SIG-M5 (cell line): ENCODE data around the gene TPM4.
"Not testable (repeated sequence)": the region's sequence is repeated elsewhere in the genome, so short reads cannot be mapped to it uniquely, and the experiment has no call there.

Source experiments
- DNase-seq: peaks from one replicate; lab custom pipeline; 2025; lab: John Stamatoyannopoulos, UW

Gene TPM4

DNA sequence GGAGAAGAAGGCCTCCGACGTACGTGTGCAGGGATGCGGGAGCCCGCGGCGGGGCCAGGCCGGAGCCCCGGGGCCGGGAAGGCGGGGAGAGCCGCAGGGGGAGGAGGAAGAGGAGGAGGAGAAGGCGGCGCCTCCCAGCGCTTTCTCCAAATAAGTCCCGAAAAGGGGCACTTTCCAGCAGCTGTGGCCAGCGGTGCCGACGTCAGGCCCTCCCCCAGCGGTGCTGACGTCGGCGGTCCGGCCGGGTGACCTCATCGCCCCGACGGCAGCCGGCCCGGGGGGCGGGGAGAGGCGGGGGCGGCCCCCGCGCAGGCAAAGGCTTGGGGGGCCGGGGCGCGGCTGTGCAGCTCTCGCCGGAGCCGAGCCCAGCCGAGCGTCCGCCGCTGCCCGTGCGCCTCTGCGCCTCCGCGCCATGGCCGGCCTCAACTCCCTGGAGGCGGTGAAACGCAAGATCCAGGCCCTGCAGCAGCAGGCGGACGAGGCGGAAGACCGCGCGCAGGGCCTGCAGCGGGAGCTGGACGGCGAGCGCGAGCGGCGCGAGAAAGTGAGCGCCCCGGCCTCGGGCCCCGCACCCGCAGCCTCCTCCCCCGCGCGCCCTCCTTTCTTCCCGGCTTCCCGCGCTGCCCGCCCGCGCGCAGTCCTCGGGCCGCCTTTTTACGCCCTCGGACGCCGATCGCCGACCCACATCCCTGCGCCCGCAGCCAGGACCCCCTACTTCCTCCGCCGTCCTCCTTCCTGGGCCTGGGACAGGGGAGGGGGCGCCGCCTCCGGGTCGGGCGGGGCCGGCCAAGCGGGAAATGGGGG, at the start of gene TPM4:
Gene TPM4, plus strand, starts transcription at position 342 of the 804 bp plus-strand sequence. Its CDS starts 71 bp downstream, at position 413.
- DNase-seq = no peak

DNA sequence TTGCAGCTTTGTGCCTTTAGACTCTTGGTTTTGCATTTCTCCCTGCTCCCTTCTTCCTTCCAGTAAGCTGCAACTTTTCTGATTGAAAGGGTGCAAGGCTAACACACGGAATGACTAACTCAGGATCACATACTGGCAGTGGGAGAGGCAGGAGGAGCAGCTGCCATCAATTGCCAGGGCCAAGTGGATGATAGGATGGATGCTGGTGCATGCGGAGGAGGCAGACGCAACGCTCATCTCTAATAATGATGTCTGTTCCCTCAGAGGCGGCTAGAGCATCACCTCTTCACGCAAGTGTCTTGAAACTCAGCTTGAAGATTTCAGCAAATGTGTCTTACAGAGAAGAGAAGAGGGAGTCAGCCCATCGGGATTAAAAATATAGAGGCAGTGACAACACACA, 49.5 kb upstream of the TPM4 start:
- DNase-seq = no peak

- DNase-seq = no peak
Measured at GRCh38 chr19:16027528-16027927, 48.8 kb upstream of the TPM4 start.

- DNase-seq = not testable (repeated sequence)
Measured at GRCh38 chr19:16030155-16030554, 46.1 kb upstream of the TPM4 start.

- DNase-seq = no peak
Measured at GRCh38 chr19:16030964-16031871, 45.1 kb upstream of the TPM4 start.

- DNase-seq = no peak
Measured at GRCh38 chr19:16031872-16032200, 44.5 kb upstream of the TPM4 start.

DNA sequence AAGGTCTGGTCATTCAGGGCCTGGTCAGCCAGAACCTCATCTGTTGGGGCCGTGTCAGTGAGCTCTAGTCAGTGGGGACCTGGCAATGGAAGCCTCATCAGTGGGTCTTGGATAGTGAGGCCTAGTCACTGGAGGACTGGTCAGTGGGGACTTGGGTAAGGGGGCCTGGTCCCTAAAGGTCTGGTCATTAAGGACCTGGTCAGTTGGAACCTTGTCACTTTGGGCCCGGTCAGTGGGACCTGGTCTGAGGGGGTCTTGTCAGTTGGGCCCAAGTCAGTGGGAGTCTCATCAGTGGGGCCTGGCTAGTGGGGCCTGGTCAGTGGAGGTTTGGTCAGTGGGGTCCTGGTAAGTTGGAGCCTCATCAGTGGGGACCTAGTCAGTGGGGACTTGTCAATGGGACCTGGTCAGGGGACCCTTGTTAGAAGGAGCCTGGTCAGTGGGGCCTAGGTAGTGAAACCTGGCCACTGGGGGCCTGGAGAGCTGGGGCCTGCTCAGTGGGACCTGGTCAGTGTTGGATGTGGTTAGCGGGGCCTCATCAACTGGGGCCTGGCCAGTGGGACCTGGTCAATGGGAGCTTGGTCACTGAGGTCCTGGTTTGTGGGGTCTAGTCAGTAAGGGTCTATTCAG, 43.7 kb upstream of the TPM4 start:
- no peak for DNase-seq

DNA sequence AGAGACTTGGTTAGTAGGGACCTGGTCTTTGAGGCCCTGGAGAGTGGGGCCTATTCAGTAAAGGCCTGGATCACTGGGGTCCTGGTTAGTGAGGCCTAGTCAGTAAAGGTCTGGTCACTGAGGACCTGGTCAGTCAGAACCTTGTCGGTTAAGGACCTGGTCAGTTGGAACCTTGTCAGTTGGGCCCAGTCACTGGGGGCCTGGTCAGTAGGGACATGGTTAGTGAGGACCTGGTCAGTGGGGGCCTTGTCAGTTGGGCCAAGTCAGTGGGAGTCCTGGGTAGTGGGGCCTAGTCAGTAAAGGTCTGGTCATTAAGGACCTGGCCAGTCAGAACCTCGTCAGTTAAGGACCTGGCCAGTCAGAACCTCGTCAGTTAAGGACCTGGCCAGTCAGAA, 43.2 kb upstream of the TPM4 start:
- no peak for DNase-seq

- DNase-seq = no peak
Measured at GRCh38 chr19:16033721-16034120, 42.6 kb upstream of the TPM4 start.

DNA sequence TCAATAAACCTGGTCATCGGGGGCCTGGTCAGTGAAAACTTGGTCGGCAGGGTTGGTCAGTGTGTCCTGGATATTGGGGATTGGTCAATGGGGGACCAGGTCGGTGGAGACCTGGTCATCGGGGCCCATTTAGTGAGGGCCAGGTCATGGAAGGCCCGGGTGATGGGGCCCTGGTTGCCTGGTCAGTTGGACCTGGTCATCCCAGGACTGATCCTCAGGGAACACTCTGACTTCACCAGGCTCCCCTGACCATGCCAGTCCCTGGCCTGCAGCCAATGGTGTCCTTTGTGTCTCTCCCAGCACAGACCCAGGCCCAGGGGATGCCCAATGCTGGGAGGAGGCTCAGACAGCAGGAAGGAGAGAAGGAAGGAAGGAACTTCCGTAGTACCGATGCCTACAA, 42.1 kb upstream of the TPM4 start:
- no peak for DNase-seq

DNA sequence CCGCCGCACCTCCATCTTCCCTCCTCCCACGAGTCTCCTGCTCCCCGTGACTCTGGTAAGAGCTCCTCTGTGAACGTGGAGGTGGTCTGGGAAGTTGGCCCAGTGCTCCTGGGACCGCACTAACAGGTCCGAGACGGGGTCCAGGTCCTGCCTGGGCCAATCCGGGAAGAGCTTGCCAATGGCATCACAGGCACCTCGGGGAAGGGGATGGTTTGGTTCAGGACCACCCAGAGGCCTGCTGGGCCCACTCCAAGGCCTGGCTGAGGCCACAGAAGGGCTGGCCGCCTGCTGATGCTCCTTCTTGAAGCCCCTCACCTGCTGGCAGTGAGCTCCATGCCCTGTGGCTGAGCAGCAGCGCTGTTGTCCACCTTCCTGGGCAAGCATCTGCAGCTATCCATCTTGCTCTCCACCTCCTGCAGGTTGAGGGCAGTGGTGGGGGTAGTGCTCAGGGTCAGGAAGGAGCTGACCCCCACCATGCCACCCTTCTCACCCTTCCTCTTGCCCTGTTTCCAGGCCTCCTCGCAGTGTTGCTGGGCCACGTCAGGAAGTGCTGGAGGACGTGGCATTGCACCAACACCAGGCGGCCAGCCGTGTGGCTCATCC, 41.2 kb upstream of the TPM4 start:
- DNase-seq = no peak

DNA sequence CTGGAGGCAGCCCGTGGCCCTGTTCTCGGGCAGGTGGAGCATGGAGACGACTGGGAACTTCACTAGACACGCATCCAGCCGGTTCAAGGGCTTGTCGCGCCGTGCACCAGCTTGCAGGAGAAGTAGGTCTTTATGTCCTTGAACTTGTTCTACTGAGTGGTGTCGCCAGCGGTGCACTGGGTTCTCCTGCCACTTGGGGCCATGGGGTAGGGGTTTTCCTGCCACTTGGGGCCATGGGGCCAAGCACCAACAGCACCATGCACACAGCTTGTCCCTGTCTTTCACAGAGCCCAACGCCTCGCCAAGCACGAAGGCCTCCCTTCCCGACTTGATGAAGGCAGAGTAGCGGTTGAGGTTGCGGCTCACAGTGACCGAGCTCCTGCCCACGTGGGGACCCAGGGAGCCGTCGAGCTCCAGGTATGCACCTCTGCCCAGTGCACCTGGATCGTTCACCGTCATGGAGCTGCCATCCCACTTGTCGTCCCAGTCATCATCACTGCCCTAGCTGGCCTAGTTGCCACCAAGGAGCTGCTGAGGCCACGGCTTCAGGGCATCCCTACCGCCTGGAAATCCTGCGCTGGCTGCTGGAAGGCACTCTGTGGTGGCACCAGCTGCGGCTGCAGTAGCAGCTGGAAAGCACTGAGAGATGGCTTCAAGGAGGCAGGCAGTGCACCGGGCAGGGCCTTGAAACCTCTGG, 40.5 kb upstream of the TPM4 start:
- no peak for DNase-seq

DNA sequence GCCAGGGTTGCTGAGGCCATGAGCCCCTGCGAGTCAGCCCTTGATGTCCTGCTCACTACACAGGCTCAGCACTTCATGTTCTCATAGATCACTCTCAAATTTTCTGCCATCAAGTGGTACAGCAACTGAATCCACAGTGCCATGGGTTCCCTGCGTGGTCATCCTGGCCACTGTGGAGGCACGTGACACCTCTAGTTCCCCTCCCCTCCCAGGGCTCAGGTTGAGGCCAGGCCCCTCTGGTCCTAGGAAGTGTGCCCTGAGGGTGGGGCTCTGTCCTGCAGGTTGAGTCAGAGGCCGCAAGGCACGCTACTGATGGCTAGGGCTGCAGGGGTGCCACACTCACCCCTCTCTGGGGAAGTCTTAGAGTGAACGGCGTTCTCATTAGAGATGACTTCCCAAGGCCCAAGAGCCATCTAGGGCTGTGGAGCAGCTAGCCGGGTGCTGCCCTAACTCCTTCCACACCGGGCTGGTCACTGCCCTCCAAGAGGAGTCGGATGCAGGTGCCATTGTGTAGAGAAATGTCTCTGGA, 39.8 kb upstream of the TPM4 start:
- no peak for DNase-seq

GRCh38 chr19:16036941-16037340, 39.4 kb upstream of the TPM4 start:
- DNase-seq = no peak

GRCh38 chr19:16037424-16038195, 38.7 kb upstream of the TPM4 start:
- no peak for DNase-seq

GRCh38 chr19:16038196-16038695, 38.0 kb upstream of the TPM4 start:
- DNase-seq = no peak

DNA sequence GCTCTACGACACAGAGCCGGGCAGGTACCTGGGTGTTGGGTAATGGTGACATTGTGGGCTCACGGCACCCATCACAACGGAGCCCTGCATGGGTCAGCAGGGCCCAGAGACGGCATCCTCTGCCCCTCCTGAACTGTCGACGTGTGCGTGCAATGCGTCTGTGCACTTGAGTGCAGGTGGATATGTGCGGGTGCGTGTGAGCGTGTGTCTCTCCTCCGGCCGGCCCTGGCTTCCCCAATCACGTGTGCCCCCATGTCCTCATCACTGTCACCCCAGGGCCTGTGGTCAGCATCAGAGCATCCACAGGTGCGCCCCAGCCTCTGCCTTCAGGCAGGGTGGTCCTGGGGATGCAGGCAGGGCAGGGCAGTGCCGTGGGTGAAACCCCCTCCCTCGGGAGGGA, 37.2 kb upstream of the TPM4 start:
- DNase-seq = no peak

DNA sequence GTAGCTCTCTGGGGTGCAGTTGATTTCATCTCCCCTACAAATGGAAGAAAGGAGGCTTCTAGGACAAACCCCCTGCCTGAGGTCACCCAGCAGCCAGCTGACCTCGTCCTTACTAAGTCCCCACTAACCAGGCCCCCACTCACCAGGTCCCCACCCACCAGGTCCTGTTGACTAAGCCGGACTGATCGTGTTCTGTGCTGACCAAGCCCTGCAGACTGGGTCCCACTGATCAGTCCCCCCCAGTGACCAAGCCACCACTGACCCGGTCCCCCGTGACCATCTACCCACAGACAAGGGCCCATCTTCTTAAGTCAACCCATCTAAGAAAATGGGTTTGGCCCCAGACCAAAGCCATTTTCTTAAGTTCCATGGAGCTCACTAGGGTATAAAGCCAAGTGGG, 36.8 kb upstream of the TPM4 start:
- DNase-seq = no peak

DNA sequence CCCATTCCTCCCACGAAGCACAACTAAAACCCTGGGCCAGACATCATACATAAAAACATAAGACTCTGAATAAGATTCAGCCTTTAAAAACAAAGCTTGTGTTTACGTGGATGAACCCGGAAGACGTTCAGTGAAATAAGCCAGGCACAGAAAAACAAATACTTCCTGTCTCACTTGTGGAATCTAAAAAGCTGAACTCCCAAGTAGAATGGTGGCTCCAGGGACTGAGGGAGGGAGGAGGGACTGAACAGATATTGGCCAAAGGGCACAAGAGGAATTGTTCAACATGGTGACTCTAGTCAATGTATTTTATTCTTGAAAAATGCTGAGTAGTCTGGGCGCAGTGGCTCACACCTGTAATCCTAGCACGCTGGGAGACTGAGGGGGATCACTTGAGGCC, 35.7 kb upstream of the TPM4 start:
- no peak for DNase-seq

- DNase-seq = no peak
Measured at GRCh38 chr19:16041299-16041990, 34.9 kb upstream of the TPM4 start.
